ENCODE measurements around the gene STOX1.
A peak's percentile ranks its signal among the peaks of the same experiment; 100 is the strongest.

STOX1 gene

DNA sequence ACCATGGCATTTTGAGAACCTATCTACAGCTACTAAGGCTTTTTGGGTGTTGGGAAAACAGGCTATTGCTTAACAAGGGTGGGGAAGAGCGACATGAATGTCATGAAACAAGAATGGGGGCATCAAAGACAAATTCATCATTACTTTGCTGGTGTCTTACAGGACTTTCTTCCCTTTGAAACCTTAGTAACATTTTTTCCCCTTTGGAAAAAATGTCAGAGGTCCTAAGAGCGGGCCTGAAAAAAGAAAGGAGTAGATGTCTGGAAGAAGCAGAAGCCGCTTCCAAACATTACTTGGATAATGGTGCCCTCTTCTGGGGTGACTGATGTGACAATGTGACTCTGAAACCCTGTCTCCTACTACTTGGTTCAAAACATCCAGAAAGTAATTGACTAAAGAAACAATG is 70.0 kb downstream of the STOX1 start:
- TF ChIP-seq, protein P1, sequence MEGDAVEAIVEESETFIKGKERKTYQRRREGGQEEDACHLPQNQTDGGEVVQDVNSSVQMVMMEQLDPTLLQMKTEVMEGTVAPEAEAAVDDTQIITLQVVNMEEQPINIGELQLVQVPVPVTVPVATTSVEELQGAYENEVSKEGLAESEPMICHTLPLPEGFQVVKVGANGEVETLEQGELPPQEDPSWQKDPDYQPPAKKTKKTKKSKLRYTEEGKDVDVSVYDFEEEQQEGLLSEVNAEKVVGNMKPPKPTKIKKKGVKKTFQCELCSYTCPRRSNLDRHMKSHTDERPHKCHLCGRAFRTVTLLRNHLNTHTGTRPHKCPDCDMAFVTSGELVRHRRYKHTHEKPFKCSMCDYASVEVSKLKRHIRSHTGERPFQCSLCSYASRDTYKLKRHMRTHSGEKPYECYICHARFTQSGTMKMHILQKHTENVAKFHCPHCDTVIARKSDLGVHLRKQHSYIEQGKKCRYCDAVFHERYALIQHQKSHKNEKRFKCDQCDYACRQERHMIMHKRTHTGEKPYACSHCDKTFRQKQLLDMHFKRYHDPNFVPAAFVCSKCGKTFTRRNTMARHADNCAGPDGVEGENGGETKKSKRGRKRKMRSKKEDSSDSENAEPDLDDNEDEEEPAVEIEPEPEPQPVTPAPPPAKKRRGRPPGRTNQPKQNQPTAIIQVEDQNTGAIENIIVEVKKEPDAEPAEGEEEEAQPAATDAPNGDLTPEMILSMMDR (IDR thresholded peaks at IDR 0.05; ENCODE audit: low read depth, low read length), result no peak
- no peak overlapping the region for H3K4me3 ChIP-seq (ENCODE audit: low read depth, low read length)

DNA sequence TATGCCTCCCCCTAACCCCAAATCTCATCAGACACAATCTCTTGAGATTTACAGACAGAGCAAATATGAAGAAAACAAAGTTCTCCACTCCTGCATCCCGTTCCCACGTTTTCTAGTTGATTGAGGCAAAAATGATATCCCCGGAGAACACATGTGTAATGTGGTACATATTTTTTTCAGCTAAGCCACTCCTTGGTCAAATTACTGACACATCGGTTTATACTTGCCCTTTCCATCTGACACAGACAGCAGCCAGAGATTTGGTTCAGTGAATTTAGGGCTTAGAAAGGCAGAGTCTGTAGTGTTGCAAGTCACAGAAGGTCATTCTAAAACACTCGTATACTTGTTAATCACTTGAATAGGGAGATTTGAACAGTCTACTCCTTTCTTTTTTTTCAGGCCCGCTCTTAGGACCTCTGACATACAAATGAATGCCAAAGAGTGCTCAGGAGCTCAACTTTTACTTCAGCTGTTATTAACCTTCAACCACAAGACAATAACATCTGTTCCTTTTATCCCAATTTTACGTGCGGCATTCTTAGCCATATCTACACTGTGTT is 71.9 kb downstream of the STOX1 start:
- H3K4me3 ChIP-seq (ENCODE audit: low read depth, low read length), result no peak overlapping the region
- TF ChIP-seq, protein P1 (IDR thresholded peaks at IDR 0.05; ENCODE audit: low read depth, low read length), result no peak

DNA sequence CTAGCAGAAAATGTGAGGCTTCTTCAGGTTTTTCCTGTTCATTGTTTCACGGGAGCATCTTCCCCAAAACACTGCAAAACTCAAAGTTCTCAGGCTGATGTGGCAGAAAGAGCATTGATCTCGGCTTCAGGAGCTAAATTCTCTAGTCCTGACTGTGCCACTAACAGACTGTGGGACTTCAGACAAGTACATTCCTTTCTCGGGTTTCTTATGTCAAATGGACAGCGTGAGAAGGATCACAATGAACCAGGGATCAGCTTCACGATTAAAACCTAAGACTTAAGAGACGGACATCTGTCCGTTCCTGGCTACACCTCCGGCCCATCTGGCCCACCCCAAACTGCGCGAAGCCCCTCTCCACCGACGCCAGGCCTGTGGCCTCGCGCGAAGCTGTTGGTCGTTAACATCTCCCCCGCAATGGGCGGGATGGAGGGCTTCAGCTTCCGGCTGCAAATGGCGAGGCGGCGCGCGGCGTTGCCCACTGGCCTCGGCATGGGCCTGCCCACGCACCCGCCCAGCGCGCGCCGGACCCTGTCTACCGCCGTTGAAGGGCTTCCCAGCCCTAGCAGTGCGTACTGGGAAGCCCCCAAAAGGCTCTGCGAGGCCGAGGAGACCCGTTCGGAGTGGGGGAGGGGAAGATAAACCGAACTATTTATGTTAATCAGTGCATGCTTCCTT is 73.2 kb downstream of the STOX1 start:
- peak overlapping the region; percentile 95 for H3K4me3 ChIP-seq (ENCODE audit: low read depth, low read length)
- TF ChIP-seq, protein P1 (IDR thresholded peaks at IDR 0.05; ENCODE audit: low read depth, low read length), result no peak

DNA sequence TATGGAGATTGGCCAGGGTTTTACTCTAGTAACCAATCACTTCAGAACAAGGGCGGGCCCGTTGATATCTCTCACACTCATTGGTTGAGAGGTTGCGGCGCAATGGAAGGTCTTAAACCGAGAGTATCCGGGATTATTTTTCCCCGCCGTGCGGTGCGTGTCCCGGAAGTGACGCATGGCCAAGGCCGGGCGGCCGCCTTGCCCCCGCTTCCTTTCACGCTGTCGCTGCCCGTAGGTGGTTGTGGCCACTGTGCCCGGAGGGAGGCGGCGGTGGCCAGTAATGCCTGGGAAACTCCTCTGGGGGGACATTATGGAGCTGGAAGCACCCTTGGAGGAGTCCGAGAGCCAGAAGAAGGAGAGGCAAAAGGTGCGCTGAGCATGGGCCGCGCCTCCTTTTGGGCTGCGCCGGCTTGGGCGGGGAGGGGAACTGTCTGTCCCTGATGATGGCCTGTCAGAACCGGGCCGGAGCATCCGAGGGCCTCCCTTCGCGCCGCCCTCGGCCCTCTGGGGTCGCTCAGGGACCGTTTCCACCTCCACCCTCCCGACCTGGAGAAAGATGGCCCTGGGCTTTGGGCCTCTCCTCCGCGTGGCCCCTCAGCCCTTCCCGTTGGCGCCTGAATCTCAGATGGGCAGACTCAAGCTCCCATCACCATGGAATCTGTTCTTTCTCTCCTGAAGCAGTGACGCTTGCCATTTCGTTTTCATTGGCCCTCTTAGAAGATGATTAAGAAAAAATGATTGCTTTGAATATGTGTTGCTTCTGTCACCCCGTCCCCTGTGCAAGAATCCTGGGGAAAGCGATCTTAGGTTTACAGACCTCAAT is 74.0 kb downstream of the STOX1 start, which contains the start of gene DDX50:
Gene DDX50, plus strand, starts transcription at position 211 of the 823 bp plus-strand sequence. Its CDS starts 70 bp downstream, at position 281.
- TF ChIP-seq, protein P1 (IDR thresholded peaks at IDR 0.05; ENCODE audit: low read depth, low read length), result no peak

DNA sequence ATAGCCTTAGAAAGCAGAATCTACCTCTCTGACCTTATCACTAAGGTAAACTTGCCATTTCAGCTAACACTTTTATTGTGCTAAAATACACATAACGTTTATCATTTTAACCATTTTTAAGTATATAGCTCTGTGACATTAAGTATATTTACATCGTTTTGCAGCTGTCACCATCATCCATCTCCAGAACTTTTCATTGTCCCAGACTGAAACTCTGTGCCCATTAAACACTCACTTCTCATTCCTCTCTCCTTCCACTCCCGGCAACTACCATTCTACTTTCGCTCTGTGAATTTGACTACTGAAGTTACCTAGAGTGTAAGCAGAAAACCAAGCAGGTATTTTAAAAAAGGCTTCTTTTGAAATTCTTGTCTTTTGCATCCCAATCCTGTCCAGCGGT is 75.1 kb downstream of the STOX1 start:
- TF ChIP-seq, protein P1 (IDR thresholded peaks at IDR 0.05; ENCODE audit: low read depth, low read length), result no peak
- H3K4me3 ChIP-seq (ENCODE audit: low read depth, low read length), result peak overlapping the region; percentile 95

More for the DNA sequence above, 74.0 kb downstream of the STOX1 start, which contains the start of gene DDX50:
- H3K4me3 ChIP-seq (ENCODE audit: low read depth, low read length), result peak within 1 kb of the TSS; percentile 95

DNA sequence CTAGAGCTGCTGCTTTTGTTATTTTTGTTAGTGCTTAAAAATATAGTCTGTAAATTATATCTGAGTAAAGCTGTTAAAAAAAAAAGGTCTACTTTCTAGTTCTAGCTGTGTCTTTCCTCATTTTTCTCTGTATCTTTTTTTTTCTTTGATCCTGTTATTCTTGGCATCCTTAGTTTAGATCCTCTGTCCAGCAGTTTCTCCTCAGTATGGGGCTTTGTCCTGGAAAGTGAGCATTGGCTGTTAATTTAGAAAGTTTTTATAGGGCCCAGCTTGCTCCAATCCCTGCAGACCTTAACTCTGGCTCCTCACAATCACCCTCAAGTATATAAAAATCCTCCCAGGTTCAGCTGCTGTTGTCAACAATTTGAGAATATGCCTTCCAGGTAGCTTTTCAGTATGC is 97.3 kb downstream of the STOX1 start:
- TF ChIP-seq, protein P1 (IDR thresholded peaks at IDR 0.05; ENCODE audit: low read depth, low read length), result no peak
- no peak overlapping the region for H3K4me3 ChIP-seq (ENCODE audit: low read depth, low read length)
